Peyer's patch (tissue), 4 donors: Measurements from ENCODE around the gene MRPL44.

ENCODE experiments used
- POLR2A ChIP-seq, 2 donors: fragments of 450-650 bp; IDR thresholded peaks; one replicate each; pipeline ENCODE4 v1.5.1; 2017; ENCODE audit warnings: antibody characterized with exemption in 2 of 2, mild to moderate bottlenecking in 2 of 2, moderate library complexity in 2 of 2
- TF ChIP-seq, protein P1 (sequence below), 6 experiments: fragments of 450-650 bp in 4 of 6; fragments of 200-600 bp in 2 of 6; sonication (generic) in 1 of 6; IDR thresholded peaks; one replicate each; pipeline ENCODE4 v1.5.1; 2017 to 2019; ENCODE audit warnings: antibody characterized with exemption in 6 of 6, mild to moderate bottlenecking in 3 of 6, moderate library complexity in 1 of 6

GRCh38 chr2:223980803-223981202, 23.5 kb downstream of the MRPL44 start:
- TF ChIP-seq, protein P1, sequence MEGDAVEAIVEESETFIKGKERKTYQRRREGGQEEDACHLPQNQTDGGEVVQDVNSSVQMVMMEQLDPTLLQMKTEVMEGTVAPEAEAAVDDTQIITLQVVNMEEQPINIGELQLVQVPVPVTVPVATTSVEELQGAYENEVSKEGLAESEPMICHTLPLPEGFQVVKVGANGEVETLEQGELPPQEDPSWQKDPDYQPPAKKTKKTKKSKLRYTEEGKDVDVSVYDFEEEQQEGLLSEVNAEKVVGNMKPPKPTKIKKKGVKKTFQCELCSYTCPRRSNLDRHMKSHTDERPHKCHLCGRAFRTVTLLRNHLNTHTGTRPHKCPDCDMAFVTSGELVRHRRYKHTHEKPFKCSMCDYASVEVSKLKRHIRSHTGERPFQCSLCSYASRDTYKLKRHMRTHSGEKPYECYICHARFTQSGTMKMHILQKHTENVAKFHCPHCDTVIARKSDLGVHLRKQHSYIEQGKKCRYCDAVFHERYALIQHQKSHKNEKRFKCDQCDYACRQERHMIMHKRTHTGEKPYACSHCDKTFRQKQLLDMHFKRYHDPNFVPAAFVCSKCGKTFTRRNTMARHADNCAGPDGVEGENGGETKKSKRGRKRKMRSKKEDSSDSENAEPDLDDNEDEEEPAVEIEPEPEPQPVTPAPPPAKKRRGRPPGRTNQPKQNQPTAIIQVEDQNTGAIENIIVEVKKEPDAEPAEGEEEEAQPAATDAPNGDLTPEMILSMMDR (IDR thresholded peaks at IDR 0.05): no peak
- no peak for TF ChIP-seq POLR2A (IDR thresholded peaks at IDR 0.05)
